ENCODE measurements around the gene RNF40.

GRCh38 chr16:30762991-30763725, 1.0 kb downstream of the RNF40 start:
- TF ChIP-seq CTCF (conservative IDR thresholded peaks at IDR 0.05 in 1 of 2, IDR thresholded peaks at IDR 0.05 in 1 of 2; ENCODE audit: low read depth in 1 of 2, low read length in 2 of 2) (no peak), EZH2 (IDR thresholded peaks at IDR 0.05; ENCODE audit: low read length, missing control alignments) (no peak)
